Measurements from ENCODE around the gene CIAPIN1.

CIAPIN1 gene

GRCh38 chr16:57387598-57388354 is 59.4 kb downstream of the CIAPIN1 start:
- TF ChIP-seq CTCF (IDR thresholded peaks at IDR 0.05): no peak
- no peak overlapping the region for H3K4me3 ChIP-seq
- no peak overlapping the region for H3K27ac ChIP-seq
- DNase-seq (ENCODE audit: low spot score): no peak

DNA sequence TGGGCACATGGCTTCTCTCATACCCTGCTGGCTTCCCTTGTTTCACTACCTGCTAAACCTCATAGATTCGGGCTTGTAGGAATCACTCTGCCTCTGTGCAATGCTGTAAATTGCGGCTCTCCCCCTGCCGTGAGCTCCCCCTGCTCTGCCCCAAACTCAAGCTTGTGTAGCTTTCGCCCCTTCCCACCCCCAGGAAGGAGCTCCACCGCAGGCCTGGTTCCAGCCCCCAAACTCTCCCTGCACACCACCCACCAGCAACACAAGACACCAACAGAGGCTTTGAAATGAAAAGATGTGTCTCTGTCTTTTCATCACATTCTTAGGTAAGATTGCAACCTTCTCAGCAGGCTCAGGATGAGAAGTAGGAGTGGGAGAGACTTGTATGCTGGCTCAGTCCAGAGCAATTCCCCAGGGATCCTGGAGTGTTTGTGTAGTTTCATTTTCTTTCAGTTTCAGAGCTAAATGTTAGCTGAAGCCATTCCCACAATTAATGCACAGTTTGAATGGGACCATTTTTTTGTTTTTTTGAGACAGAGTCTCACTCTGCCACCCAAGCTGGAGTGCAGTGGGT is 60.7 kb downstream of the CIAPIN1 start:
- no peak for TF ChIP-seq CTCF (IDR thresholded peaks at IDR 0.05)
- no peak for DNase-seq (ENCODE audit: low spot score)
- Histone ChIP-seq H3K27ac (no peak overlapping the region), H3K4me3 (no peak overlapping the region)

DNA sequence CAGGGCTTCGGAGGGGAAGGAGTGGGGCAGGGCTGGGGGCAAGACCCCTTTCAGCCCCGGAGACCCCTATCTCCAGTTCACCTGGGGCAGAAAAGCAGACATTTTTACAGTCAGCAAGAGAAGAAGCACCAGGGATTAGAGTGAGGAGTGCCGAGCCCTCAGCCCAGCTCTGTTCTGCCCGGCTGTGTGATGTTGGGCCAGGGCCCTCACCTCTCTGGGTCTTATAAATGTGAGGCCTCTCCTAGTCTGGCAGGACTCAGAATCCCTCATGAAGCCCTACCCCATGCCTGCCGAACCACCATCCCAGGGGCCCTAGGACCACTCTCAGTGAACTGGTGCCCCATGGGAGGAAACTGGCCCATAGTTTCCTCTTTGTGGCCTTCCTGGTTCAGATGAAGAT is 62.1 kb downstream of the CIAPIN1 start:
- no peak overlapping the region for H3K27ac ChIP-seq
- TF ChIP-seq CTCF (IDR thresholded peaks at IDR 0.05): no peak
- no peak for DNase-seq (ENCODE audit: low spot score)
- no peak overlapping the region for H3K4me3 ChIP-seq

DNA sequence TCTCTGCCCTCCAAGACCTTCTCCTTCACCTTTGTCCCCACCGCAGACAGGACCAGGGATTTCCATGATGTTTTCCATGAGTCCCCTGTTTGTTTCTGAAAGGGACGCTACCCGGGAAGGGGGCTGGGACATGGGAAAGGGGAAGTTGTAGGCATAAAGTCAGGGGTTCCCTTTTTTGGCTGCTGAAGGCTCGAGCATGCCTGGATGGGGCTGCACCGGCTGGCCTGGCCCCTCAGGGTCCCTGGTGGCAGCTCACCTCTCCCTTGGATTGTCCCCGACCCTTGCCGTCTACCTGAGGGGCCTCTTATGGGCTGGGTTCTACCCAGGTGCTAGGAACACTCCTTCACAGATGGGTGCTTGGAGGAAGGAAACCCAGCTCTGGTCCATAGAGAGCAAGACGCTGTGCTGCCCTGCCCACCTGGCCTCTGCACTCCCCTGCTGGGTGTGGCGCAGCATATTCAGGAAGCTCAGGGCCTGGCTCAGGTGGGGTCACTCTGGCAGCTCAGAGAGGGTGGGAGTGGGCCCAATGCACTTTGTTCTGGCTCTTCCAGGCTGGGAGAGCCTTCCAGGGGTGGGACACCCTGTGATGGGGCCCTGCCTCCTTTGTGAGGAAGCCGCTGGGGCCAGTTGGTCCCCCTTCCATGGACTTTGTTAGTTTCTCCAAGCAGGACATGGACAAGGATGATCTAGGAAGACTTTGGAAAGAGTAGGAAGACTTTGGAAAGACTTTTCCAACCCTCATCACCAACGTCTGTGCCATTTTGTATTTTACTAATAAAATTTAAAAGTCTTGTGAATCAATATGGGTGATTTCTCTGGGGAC is 62.7 kb downstream of the CIAPIN1 start:
- DNase-seq (ENCODE audit: low spot score): no peak
- TF ChIP-seq CTCF (IDR thresholded peaks at IDR 0.05): no peak
- Histone ChIP-seq H3K4me3 (no peak overlapping the region), H3K27ac (peak overlapping the region; percentile 64 to 69)

DNA sequence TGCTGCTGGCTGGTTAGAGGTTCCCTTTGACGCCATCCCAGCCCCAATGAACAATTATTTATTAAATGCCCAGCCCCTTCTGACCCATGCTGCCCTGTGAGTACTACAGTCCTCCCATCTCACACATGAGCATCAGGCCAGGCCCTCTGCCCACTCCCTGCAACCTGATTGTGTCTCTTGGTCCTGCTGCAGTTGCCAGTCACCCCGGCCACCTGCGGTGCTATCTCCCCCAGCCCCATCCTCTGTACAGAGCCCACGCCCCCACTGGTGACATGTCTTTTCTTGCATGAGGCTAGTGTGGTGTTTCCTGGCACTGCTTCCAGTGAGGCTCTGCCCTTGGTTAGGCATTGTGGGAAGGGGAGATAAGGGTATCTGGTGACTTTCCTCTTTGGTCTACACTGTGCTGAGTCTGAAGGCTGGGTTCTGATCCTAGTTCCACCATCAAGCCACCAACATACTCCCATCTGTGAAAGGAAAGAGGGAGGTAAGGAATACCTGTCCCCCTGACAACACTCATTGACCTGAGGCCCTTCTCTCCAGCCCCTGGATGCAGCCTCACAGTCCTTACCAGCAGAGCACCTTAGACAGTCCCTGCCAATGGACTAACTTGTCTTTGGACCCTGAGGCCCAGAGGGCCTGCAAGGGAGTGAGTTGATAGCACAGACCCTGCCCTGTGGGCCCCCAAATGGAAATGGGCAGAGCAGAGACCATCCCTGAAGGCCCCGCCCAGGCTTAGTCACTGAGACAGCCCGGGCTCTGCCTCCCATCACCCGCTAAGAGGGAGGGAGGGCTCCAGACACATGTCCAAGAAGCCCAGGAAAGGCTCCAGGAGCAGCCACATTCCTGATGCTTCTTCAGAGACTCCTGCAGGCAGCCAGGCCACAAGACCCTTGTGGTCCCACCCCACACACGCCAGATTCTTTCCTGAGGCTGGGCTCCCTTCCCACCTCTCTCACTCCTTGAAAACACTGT is 63.6 kb downstream of the CIAPIN1 start:
- no peak for DNase-seq (ENCODE audit: low spot score)
- TF ChIP-seq CTCF (IDR thresholded peaks at IDR 0.05): no peak
- Histone ChIP-seq H3K27ac (peak overlapping the region; percentile 64 to 69), H3K4me3 (no peak overlapping the region)

DNA sequence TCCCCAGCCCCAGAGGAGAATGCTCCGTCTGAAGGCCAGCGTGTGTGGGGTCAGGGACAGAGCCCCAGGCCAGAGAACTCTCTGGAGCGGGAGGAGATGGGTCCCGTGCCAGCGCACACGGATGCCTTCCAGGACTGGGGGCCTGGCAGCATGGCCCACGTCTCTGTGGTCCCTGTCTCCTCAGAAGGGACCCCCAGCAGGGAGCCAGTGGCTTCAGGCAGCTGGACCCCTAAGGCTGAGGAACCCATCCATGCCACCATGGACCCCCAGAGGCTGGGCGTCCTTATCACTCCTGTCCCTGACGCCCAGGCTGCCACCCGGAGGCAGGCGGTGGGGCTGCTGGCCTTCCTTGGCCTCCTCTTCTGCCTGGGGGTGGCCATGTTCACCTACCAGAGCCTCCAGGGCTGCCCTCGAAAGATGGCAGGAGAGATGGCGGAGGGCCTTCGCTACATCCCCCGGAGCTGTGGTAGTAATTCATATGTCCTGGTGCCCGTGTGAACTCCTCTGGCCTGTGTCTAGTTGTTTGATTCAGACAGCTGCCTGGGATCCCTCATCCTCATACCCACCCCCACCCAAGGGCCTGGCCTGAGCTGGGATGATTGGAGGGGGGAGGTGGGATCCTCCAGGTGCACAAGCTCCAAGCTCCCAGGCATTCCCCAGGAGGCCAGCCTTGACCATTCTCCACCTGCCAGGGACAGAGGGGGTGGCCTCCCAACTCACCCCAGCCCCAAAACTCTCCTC is 64.5 kb downstream of the CIAPIN1 start:
- H3K4me3 ChIP-seq: no peak overlapping the region
- no peak for TF ChIP-seq CTCF (IDR thresholded peaks at IDR 0.05)
- H3K27ac ChIP-seq: peak overlapping the region; percentile 64 to 69
- DNase-seq (ENCODE audit: low spot score): no peak
